Activated CD8-positive, alpha-beta memory T cell treated with anti-CD3 and anti-CD28 coated beads for 48 hours (primary cell): Measurements from ENCODE around the gene SERPINC1.
"Not testable (repeated sequence)": the region's sequence is repeated elsewhere in the genome, so short reads cannot be mapped to it uniquely, and the experiment has no call there.

ENCODE experiments used
- DNase-seq, 3 experiments: peaks; one replicate each; pipeline ENCODE4 v3.0.0-alpha.2; 2020; ENCODE audit warnings: low read depth in 2 of 3, low spot score in 2 of 3

The SERPINC1 gene

DNA sequence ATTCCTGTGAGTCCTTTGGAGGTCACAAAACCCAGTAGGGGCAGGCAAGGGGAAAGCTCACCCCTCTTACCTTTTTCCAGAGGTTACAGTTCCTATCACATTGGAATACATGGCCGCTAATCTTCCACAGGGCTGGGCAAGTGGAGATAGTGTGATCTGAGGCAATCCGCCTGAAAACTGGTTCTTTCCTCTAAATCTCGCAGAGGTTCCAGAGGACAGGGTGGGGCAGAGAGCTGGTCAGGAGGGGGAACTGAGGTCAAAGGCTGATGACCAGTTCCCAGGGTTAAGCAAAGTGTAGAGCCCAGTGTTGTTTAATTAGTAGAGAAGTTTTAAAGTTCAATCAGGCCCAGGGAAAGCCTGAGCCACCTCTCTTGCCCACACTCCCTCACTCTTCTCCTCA, at the start of gene SERPINC1:
SERPINC1 (minus strand) TSS at position 179 of the 400 bp plus-strand sequence; CDS start at position 111, 68 bp downstream.
- no peak for DNase-seq

GRCh38 chr1:173965896-173966295, 48.8 kb upstream of the SERPINC1 start:
- DNase-seq: not testable (repeated sequence)

- DNase-seq: no peak
Measured at GRCh38 chr1:173963477-173963876, 46.4 kb upstream of the SERPINC1 start.

GRCh38 chr1:173960625-173961024, 43.5 kb upstream of the SERPINC1 start:
- DNase-seq: no peak

GRCh38 chr1:173954179-173954578, 37.1 kb upstream of the SERPINC1 start:
- no peak for DNase-seq

DNA sequence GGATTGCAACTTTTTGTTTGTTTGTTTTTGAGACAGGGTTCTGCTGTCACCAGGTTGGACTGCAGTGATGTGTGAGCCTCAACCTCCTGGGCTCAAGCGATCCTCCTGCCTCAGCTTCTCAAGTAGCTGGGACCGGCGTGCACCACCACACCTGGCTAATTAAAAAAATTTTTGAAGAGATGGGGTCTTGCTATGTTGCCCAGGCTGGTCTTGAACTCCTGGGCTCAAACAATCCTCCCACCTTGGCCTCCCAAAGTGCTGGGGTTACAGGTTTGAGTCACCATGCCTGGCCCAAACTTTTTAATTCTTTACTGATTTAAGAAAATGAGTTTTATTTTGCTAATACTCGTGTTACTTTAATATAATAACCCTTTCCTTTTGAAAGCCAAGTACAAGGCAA, 31.5 kb upstream of the SERPINC1 start:
- no peak for DNase-seq

DNA sequence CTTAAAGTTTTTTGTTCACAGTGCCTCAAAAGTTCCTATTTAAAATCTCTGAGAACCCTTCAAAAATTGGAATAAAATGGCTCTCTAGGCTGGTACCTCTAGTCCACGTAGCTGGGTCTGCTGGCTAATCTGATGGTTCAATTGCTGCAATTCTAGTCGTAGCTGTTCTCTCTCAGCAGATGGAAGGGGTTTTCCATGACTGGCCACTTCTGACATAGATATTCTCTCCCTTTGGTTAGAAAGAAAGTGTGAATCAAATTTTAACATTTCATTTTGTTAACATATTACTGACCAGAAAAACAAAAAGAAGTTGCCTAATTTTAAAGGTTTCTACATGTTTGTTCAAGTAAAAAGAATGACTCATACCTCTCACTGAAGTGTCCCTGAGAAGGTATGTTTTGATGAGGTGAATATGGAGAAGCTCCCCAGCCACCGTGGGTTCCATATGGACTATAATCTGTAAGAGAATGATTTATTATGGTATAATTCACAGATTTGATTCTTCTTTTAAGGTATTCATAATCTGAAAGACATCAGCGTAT, 29.3 kb upstream of the SERPINC1 start:
- DNase-seq: no peak

GRCh38 chr1:173937062-173937461, 19.9 kb upstream of the SERPINC1 start:
- no peak for DNase-seq

- no peak for DNase-seq
Measured at GRCh38 chr1:173934440-173934839, 17.3 kb upstream of the SERPINC1 start.

- not testable (repeated sequence) for DNase-seq
Measured at GRCh38 chr1:173930541-173930940, 13.4 kb upstream of the SERPINC1 start.

GRCh38 chr1:173925306-173926242, 8.4 kb upstream of the SERPINC1 start:
- no peak for DNase-seq

- no peak for DNase-seq
Measured at GRCh38 chr1:173920861-173921260, 3.7 kb upstream of the SERPINC1 start.

- no peak for DNase-seq
Measured at GRCh38 chr1:173917635-173918493, 737 bp upstream of the SERPINC1 start.

GRCh38 chr1:173916667-173917066, 460 bp downstream of the SERPINC1 start:
- DNase-seq: no peak

- no peak for DNase-seq
Measured at GRCh38 chr1:173915596-173915995, 1.5 kb downstream of the SERPINC1 start.

DNA sequence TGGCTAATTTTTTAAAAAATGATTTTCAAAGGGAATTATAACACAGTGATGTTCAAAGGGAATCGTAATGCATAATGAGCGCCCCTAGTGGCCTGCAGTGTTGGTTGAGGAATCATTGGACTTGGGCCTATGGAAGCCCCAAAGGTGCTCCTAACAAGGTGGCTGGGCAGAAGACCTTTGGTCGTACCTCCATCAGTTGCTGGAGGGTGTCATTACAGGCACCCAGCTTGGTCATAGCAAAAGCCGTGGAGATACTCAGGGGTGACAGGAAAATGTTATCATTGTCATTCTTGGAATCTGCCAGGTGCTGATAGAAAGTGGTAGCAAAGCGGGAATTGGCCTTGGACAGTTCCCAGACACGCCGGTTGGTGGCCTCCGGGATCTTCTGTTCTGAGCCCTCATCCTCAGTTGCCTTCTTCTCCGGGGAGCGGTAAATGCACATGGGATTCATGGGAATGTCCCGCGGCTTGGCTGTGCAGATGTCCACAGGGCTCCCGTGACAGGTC, 2.7 kb downstream of the SERPINC1 start:
- no peak for DNase-seq

- no peak for DNase-seq
Measured at GRCh38 chr1:173913111-173913510, 4.0 kb downstream of the SERPINC1 start.

DNA sequence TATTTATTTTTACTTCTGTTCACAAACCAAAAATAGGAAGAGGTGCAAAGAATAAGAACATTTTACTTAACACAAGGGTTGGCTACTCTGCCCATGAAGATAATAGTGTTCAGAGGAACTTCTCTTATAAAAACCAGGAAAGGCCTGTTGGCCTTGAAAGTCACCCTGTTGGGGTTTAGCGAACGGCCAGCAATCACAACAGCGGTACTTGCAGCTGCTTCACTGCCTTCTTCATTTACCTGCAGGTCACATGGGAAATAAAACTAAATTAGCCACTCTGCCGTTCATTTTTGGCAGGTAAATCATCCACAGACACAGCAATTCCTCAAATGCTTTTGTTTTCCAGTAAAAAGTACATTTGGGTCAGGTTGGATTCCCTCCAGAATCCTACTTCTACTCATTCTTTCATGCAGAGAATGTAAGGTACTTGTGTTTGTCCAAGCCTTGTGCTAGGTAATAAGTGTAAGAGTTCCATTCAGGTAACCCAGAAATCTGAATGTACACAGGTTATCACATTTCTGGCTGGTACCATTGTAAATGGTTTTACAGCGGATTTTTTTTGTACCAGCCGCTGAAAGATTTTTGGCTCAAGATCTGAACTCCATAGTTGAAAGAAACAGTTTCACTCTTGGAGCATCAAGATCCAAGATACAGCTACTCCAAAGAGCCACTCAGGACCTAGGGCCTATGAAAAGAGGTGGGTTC, 13.1 kb downstream of the SERPINC1 start:
- no peak for DNase-seq

DNA sequence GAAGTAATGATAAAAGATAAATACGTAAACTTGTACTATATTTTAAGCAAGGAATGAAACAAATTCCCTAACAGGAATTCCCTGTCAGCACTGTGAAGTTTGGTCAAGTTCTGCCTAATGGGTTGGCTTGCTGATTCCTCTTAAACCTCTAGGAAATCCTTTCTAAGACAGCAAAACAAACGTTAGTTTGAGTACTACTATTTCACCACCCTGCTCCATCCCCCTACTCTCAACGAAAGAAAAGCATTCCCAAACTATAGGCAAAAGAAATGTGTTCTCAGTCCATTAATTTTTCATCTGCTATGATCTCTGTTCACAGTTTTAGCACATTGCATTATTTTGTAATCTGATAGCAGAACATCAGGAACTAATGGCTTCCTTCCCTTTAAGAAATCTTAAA, 16.1 kb downstream of the SERPINC1 start:
- no peak for DNase-seq

DNA sequence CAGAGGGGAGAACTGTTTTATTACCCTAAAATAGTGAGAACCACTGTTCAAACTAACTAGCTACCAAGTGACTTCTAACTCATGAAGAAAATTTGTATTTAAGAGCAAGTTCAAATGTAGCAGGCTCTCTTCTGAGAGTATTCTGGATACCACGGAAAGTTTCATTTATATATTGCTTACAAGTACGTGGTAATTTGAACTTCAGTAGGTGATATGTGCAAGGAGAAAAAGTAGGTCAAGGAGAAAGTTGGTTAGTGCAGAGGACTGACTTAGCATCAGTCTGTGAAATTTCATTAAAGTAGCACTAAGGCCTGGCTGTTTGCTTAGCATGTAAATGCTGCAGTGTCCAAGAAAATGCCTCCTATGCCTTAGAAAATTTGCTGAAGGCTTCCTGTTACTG, 16.7 kb downstream of the SERPINC1 start:
- no peak for DNase-seq

DNA sequence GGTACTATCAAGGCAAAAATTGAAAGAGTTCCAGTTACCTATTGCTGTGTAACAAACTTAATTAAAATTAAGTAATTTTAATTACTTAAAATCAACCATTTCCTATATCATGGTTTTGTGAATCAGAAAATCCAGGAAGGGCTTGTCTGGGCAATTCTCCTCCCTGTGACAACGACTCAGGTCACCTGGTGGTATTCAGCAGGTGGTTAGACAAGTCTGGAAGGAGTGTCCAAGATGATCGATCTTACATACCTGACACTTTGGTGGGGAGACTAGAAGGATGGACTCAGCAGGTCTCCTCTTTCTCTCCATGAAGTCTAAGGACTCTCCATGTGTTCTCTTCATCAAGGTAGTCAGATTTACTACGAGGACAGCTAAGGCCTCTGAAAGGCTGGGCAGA, 22.9 kb downstream of the SERPINC1 start:
- DNase-seq: no peak
